ENCODE data around the gene ABCF2. TPM values are rescaled to one million over a fixed set of nuclear protein-coding genes. Genes with fewer than 3 reads are reported as not detected.

Gene ABCF2
- total RNA-seq, 2 experiments from 2014 or later, result 31.8 to 44.9 TPM

DNA sequence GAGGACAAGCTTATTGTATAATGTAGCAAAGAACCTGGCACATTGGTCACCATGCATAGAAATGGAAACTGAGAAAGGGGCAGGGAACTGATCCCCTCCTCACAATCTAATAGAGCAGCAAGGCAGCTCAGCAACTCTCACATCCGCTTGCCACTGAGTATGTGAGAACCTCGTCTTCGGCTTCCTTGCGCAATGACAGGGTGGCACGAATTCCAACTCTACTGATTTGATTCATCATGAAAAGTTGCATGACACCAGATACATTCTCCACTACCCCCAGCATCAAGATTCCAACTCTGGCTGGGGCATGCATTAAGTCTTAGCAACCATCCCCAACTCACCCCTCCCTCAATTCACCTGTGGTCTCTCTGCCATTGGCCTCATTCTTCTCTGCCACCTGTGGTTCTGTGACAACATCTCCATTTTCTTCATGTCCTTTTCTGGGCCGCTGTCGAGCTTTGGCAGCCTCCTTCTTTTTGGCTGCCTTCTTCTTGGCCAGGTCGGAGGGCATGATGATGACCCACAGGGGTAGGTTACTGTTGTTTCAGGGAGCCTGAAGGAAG is 976 bp downstream of the ABCF2 start:
- POLR2A ChIA-PET, result interaction anchor here (0.6 kb wide), 1 partner anchor 656 kb away, joined by 3 read pairs; no protein-coding TSS in a partner anchor

DNA sequence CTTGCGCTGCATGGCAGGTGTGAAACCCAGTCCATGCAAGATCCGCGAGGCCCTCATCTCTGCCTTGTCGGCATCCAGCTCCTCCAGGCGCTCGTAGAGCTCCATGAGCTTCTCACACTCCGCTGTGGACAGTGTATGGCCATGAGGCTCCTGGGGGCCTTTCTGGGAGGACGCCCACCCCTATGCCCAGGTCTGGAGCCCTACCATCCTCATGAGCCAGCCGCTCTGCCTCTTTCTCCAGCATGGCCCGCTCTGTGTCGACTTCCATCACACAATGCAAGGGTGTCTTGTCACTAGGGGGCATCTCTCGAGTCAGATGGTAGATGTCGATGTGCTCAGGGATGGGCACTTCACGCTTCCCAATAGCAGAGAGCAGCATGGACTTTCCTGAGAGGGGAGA is 3.3 kb downstream of the ABCF2 start:
- H4K20me1 ChIP-seq (ENCODE audit: insufficient read depth, low read length), result peaks cover 4% of the 10 kb centered on the region
- no peaks in the 10 kb centered on the region for H3K9me2 ChIP-seq (ENCODE audit: insufficient read depth, low read length)
- peaks cover 22% of the 10 kb centered on the region for H3K4me1 ChIP-seq (ENCODE audit: insufficient read depth, low read length, poor library complexity, severe bottlenecking)
- H3K79me2 ChIP-seq (ENCODE audit: insufficient read depth, low read depth, low read length), result peaks cover 22% of the 10 kb centered on the region
- no peak overlapping the region for H3K4me2 ChIP-seq (ENCODE audit: low read length)
- POLR2A ChIA-PET, result interaction anchor here (0.7 kb wide), 1 partner anchor 427 kb away, joined by 3 read pairs; no protein-coding TSS in a partner anchor
- no peak overlapping the region for H2AFZ ChIP-seq (ENCODE audit: low read length)
- CTCF ChIA-PET (ENCODE audit: unreplicated experiment), result no interaction called here
- TF ChIP-seq, protein P1, sequence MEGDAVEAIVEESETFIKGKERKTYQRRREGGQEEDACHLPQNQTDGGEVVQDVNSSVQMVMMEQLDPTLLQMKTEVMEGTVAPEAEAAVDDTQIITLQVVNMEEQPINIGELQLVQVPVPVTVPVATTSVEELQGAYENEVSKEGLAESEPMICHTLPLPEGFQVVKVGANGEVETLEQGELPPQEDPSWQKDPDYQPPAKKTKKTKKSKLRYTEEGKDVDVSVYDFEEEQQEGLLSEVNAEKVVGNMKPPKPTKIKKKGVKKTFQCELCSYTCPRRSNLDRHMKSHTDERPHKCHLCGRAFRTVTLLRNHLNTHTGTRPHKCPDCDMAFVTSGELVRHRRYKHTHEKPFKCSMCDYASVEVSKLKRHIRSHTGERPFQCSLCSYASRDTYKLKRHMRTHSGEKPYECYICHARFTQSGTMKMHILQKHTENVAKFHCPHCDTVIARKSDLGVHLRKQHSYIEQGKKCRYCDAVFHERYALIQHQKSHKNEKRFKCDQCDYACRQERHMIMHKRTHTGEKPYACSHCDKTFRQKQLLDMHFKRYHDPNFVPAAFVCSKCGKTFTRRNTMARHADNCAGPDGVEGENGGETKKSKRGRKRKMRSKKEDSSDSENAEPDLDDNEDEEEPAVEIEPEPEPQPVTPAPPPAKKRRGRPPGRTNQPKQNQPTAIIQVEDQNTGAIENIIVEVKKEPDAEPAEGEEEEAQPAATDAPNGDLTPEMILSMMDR (conservative IDR thresholded peaks at IDR 0.05; ENCODE audit: low read length), result 0 out of 2 replicates have a peak, but pooled peaks have one; percentile 22
- no peak for TF ChIP-seq EZH2phosphoT487 (IDR thresholded peaks at IDR 0.05; ENCODE audit: borderline replicate concordance, low read depth, low read length)
- no peak for DNase-seq (ENCODE audit: low spot score)
- intact Hi-C loops (cut with micrococcal nuclease; ENCODE audit: unreplicated experiment), result no loop called here
- H3K36me3 ChIP-seq (ENCODE audit: insufficient read depth, low read length), result peaks cover 67% of the 10 kb centered on the region
- H3K27ac ChIP-seq (ENCODE audit: low read depth, low read length, poor library complexity, severe bottlenecking), result no peak overlapping the region
- H3K4me3 ChIP-seq (ENCODE audit: low read depth, low read length, poor library complexity, severe bottlenecking), result no peak overlapping the region
- no TSS peak for BruUV-seq (replicated peaks)
- no peaks in the 10 kb centered on the region for H3K9me3 ChIP-seq (ENCODE audit: low read length)

More for the DNA sequence above, 976 bp downstream of the ABCF2 start:
- H3K4me1 ChIP-seq (ENCODE audit: insufficient read depth, low read length, poor library complexity, severe bottlenecking), result peaks cover 22% of the 10 kb centered on the region
- peaks cover 4% of the 10 kb centered on the region for H4K20me1 ChIP-seq (ENCODE audit: insufficient read depth, low read length)
- CTCF ChIA-PET (ENCODE audit: unreplicated experiment), result interaction anchor here (0.9 kb wide), 1 partner anchor 18 kb away, joined by 4 read pairs; no protein-coding TSS in a partner anchor
- no TSS peak for BruUV-seq (replicated peaks)
- H3K4me3 ChIP-seq (ENCODE audit: low read depth, low read length, poor library complexity, severe bottlenecking), result peak overlapping the region; percentile 94
- H3K9me2 ChIP-seq (ENCODE audit: insufficient read depth, low read length), result no peaks in the 10 kb centered on the region
- peak overlapping the region; percentile 100 for H3K4me2 ChIP-seq (ENCODE audit: low read length)
- no peaks in the 10 kb centered on the region for H3K9me3 ChIP-seq (ENCODE audit: low read length)
- H2AFZ ChIP-seq (ENCODE audit: low read length), result no peak overlapping the region
- peaks cover 22% of the 10 kb centered on the region for H3K79me2 ChIP-seq (ENCODE audit: insufficient read depth, low read depth, low read length)
- TF ChIP-seq, protein P1 (conservative IDR thresholded peaks at IDR 0.05; ENCODE audit: low read length), result no peak
- no peak for TF ChIP-seq EZH2phosphoT487 (IDR thresholded peaks at IDR 0.05; ENCODE audit: borderline replicate concordance, low read depth, low read length)
- no peak for DNase-seq (ENCODE audit: low spot score)
- no peak overlapping the region for H3K27ac ChIP-seq (ENCODE audit: low read depth, low read length, poor library complexity, severe bottlenecking)
- peaks cover 44% of the 10 kb centered on the region for H3K36me3 ChIP-seq (ENCODE audit: insufficient read depth, low read length)
- intact Hi-C loops (cut with micrococcal nuclease; ENCODE audit: unreplicated experiment), result loop anchor here (5.0 kb wide), 1 partner anchor 144 kb away; the partner anchor contains the start of genes FASTK and TMUB1

DNA sequence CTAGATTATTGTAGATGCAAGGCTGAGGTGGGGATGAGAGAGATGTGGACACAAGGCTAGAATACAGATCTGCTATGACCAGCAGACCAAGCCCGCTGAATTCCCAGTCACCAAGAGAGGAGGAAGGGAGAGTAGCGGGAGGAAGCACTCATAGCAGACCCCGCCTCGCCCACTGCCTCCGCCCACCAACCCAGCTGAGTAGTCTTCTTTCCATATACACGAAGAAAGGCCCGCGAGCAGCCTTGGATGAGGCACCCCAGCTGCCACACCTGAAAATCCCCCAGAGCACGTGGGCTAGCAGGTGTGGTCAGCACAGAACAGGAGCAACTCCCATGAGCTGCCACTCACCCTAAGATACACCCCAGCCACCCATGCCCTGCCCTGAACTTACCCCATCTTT is 8.8 kb downstream of the ABCF2 start:
- Histone ChIP-seq H3K4me2 (ENCODE audit: low read length) (no peak overlapping the region), H2AFZ (ENCODE audit: low read length) (no peak overlapping the region), H3K27ac (ENCODE audit: low read depth, low read length, poor library complexity, severe bottlenecking) (no peak overlapping the region), H3K36me3 (ENCODE audit: insufficient read depth, low read length) (peaks cover 96% of the 10 kb centered on the region), H3K79me2 (ENCODE audit: insufficient read depth, low read depth, low read length) (no peaks in the 10 kb centered on the region), H3K9me2 (ENCODE audit: insufficient read depth, low read length) (no peaks in the 10 kb centered on the region), H4K20me1 (ENCODE audit: insufficient read depth, low read length) (no peaks in the 10 kb centered on the region; the same call in 1 of the 2 replicates), H3K4me3 (ENCODE audit: low read depth, low read length, poor library complexity, severe bottlenecking) (no peak overlapping the region), H3K4me1 (ENCODE audit: insufficient read depth, low read length, poor library complexity, severe bottlenecking) (no peaks in the 10 kb centered on the region), H3K9me3 (ENCODE audit: low read length) (no peaks in the 10 kb centered on the region)
- no peak for DNase-seq (ENCODE audit: low spot score)
- no TSS peak for BruUV-seq (replicated peaks)
- intact Hi-C loops (cut with micrococcal nuclease; ENCODE audit: unreplicated experiment), result no loop called here
- TF ChIP-seq, protein P1 (conservative IDR thresholded peaks at IDR 0.05; ENCODE audit: low read length), result no peak
- no peak for TF ChIP-seq EZH2phosphoT487 (IDR thresholded peaks at IDR 0.05; ENCODE audit: borderline replicate concordance, low read depth, low read length)
- CTCF ChIA-PET (ENCODE audit: unreplicated experiment), result no interaction called here
- POLR2A ChIA-PET, result no interaction called here

All from OCI-LY7 (cell line).